HG02870 (cell line): Measurements from ENCODE around the gene BAZ2B.

Experiments
- ATAC-seq: cut with Tn5 transposase; IDR thresholded peaks from one replicate; pipeline ENCODE4 v1.9.1; 2021; ENCODE audit warnings: mild to moderate bottlenecking, moderate library complexity; ENCODE audit not compliant: unreplicated experiment

BAZ2B gene

DNA sequence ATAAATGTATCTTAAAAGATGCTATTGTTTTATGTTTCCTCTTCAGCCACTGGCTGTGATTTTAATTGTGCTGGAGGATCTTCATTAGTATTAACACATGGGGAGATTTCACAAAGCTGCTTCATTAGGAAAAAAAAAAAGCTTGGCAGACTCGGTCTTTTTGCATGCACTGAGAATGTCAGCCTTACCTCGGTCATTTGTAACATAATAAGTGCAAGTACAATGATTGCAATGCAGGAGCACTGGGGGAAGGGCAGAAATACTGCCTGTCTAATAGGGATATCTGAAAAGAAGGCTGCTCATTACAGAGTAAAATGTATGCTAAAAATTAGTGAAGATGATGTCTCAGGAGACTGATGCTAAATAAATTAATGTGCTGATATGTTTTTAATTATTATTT lies 1.3 kb upstream of the BAZ2B start:
- ATAC-seq: no peak

- ATAC-seq: no peak
Observed at GRCh38 chr2:159617100-159617499, 752 bp upstream of the BAZ2B start.

DNA sequence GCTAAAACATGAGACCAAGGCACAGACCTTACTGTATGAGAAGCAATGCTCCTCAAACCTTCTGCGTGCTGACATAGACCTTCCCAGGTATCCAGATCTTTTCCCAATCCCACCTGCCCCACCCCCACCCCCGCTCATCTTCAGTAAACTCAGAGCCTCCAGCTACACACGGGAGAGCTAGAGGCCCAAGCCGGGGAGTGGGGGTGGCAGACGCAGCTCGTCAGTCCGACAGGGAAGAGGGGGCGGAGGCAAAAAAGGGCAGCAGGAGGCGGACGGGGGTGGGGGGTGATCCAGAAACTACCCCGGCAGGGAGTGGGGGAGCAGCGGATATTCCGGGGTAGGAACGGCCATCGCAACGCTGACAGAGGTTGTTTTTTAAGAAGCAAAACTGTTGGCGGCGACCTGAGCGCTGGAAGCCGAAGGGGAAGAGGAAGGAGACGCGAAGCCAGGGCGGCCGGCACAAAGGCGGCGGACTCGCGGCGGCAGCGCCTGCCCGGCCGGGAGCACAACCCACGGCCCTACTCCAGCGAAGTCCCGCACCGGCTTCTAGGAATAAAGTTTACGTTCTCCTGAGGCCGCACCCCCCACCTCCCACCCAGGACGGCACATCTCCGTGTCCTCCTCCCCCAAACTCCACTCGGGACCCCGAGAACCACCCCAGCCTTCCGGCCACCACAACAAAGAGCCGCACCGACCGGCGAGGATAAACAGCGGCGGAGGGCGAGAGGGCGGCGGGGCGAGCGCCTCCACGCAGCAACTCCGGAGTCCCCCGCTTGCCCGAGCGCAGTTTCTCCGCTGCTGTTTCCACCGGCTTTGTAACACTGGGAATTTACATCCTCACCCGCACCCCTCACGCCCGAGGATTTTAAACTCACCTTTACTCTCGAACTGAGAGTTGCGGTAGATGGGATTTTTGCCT lies 722 bp downstream of the BAZ2B start:
- peak; percentile 68 for ATAC-seq

DNA sequence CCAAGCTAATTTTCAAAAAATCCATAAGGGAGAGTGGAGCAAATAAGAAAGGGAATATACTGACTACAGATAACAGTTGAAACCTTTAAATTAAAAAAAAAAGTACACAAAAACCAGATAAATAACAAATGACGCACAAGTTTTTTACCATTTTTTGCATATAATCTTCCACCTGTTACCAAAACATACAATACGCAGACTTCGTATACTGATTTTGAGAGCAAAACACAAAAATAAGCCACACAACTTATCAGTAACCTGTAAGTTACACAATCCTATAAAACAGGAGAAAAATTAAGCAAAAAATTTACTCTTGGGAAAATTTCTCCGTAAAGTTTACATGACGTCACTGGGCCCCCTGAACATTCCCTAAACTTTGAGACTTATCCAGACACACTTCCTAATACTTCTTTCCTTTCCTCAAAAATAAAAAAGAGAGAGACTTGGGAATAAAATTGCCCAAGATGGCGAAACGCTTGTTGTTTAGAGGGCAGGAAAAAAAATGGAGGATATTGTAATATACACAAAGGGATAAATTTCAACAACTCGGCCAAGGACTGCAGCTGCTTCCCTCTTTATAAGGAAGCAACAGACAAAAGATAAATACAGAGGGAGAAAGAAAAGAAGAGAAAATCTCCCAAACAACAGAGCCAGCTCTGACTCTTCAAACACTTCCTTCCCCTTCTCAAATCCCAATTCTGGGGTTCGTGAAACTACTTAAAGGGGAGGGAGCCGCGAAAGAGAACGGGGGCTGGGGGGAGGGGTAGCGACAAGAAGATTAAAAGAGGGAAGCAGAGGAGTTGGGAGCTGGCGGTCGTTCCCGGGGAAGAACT lies 1.6 kb downstream of the BAZ2B start:
- peak; percentile 5 for ATAC-seq

DNA sequence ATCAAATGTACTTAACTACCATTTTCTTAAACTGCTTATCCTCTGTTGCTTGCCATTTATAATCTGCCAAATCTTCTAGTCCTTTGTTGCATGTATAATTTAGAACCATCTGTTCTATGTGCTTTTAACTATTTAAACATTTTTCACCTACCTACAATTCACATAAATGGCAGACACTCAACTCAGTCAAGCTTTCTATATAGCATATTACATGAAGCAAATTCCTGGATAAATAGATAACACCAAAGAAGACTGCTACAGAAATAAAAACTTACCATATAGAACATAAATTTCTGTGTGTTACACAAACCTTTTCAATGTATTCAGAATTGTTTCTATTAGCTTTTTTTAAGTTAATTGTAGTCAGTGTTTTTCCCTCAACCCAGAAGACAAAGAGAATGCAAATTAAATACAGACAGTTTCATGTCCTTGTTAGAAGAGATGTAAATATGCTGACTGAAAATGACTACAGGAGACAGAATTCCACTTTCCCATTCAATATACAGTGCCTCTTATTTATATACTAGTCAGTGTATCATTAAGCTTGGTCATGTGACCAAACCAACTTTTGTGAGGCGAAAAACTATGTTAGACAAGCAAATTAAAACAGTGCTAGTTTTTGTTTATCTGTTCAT lies 2.6 kb downstream of the BAZ2B start:
- no peak for ATAC-seq

GRCh38 chr2:159613091-159613490 lies 3.3 kb downstream of the BAZ2B start:
- no peak for ATAC-seq

DNA sequence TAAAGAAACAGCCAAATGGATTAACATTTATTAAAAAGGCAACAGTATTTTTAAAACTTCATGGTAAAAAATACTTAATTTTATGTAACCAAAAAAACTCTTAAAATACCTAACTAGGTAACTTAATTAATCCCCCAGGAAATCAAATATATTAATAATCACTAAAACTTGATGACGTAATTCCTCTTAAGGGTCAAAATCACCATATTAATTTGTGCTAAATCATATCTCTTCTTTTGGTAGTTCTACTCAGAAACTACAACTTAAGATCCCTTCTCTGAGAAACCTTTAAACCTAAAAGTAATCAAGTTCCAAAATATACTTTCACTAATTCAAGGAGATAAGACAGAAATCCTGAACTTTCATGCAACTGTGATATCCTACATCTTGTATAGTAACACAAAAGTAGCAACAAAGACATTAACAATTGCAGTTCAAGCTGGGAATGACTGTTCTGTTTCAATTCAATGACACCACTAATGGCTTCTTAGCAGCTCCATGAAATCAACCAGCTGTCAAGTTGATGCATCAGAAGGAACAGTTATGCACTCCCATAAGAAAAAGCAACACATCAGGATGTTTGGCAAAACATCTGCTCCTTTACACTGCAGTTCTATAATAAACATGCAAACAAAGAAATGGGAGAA lies 4.0 kb downstream of the BAZ2B start:
- ATAC-seq: no peak

GRCh38 chr2:159609811-159610549 lies 6.4 kb downstream of the BAZ2B start:
- no peak for ATAC-seq

GRCh38 chr2:159608723-159609308 lies 7.5 kb downstream of the BAZ2B start:
- ATAC-seq: no peak

DNA sequence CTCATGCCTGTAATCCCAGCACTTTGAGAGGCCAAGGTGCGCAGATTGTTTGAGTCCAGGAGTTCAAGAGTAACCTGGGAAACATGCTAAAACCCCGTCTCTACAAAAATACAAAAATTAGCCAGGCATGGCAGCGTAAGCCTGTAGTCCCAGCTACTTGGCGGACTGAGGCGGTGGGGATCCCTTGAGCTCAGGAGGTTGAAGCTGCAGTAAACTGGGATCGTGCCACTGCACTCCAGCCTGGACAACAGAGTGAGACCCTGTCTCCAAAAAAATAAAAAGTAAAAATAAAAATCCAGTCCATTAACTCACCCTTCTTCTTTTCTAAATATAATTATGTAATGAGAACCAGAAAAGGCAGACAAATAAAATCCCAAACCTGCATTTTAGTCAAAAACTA lies 8.2 kb downstream of the BAZ2B start:
- ATAC-seq: no peak

DNA sequence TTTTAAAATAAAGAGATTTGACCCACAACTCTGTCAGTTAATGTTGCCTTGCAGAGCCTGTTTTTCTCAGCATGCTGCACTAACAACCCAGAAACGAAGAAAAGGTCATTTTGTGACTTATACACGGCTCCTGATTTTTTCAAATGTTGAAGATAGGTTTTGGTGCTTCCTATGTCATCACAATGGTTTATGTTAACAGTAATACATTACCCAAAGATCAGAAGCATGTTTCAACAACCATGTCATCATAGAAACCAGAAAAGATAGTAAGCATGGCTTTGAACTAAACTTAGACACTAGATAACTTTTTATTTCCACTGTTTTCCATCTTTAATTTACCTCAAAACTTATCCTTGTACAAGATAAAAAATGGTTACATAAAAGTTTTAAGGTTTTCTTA lies 10.1 kb downstream of the BAZ2B start:
- no peak for ATAC-seq

DNA sequence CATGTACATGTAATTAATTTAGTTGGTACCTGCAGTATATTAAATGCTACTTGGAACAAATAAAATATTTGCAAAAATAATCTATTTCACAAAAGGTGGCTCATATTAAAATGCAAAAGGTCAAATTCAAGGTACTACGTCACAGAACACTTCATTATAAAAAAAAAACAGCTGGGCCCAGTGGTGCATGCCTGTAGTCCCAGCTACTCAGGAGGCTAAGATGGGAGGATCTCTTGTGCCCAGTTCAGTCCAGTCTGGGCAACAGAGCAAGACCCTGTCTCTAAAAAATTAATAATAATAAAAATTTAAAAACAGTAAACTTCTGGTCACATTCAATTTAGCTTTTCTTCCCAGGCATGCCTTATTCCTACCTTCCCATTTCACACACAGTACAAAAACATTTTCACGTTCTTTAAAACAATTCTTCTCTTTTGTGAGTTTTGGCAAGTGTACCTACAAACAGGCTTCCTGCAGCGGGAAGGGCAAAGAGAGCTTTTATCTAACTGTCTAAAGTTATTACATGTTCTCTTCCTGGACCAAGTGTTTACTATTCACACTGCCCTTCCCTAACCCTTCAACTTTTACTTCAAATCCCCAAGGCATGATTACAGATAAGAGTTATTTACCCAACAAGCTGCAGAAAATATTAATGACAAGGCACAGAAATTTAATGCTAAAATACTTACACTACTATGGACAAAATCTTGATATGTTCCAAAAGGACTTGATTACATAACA lies 10.7 kb downstream of the BAZ2B start:
- ATAC-seq: no peak

GRCh38 chr2:159604159-159604558 lies 12.2 kb downstream of the BAZ2B start:
- ATAC-seq: no peak

- no peak for ATAC-seq
Observed at GRCh38 chr2:159600752-159601151, 15.6 kb downstream of the BAZ2B start.

GRCh38 chr2:159595410-159596046 lies 20.8 kb downstream of the BAZ2B start:
- no peak for ATAC-seq

DNA sequence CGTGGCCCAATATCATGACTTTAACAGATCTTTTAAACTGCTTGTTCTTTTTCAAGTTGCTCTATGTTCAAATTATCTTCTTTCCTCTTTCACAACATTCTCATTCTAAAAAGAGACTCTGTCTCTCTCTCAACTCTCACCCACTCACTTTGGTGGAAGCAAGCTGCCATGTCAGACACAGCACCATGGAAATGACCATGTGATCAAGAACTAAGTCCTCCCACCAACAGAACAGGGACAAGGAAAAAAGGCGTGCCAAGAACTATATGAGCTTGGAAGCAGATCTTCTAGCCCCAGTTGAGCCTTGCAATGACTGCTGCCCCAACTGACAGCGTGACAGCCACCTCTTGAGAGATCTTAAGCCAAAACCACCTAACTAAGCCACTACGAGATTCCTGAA lies 23.9 kb downstream of the BAZ2B start:
- no peak for ATAC-seq

- no peak for ATAC-seq
Observed at GRCh38 chr2:159591221-159591620, 25.1 kb downstream of the BAZ2B start.

DNA sequence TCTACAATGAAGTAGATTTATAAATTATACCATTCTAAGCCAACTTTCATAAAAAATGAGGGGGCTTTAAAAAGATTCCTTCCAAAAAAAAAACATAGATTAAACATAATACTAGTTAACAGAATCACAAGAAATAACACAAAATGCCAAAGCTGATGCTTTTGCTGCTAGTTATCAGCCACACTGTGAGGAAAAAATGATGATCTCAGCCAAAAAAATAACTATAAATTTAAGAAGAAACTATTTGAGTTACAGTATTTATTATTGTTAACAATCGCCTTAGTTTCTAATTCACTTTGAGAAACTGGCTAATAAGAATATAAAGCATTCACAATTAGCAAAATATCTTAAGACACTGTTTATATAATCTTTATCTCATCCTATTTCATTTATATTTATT lies 27.1 kb downstream of the BAZ2B start:
- no peak for ATAC-seq

- ATAC-seq: no peak
Observed at GRCh38 chr2:159586034-159586433, 30.3 kb downstream of the BAZ2B start.
